Measurements from ENCODE around the gene MTHFD1. TPM values are rescaled to one million over a fixed set of nuclear protein-coding genes. Genes with fewer than 3 reads are reported as not detected.
A peak's percentile ranks its signal among the peaks of the same experiment; 100 is the strongest.

MTHFD1 gene
- total RNA-seq (10 to 100 TPM; 49.8 to 85.2 (median 66.9) TPM), polyA plus RNA-seq (10 to 100 TPM; 34.5 to 47.7 TPM)
- long read RNA-seq, donor 1, full-length matches to known transcripts = 128 of 164 reads
- long read RNA-seq, donor 1, partial matches to known transcripts = 22 of 164 reads
- long read RNA-seq, donor 1, other reads (novel, unspliced or antisense) = 14 of 164 reads
- long read RNA-seq, donor 2, full-length matches to known transcripts = 197 of 224 reads
- long read RNA-seq, donor 2, partial matches to known transcripts = 15 of 224 reads
- long read RNA-seq, donor 2, other reads (novel, unspliced or antisense) = 12 of 224 reads
- long read RNA-seq, donor 3, full-length matches to known transcripts = 312 of 379 reads
- long read RNA-seq, donor 3, partial matches to known transcripts = 29 of 379 reads
- long read RNA-seq, donor 3, other reads (novel, unspliced or antisense) = 38 of 379 reads

DNA sequence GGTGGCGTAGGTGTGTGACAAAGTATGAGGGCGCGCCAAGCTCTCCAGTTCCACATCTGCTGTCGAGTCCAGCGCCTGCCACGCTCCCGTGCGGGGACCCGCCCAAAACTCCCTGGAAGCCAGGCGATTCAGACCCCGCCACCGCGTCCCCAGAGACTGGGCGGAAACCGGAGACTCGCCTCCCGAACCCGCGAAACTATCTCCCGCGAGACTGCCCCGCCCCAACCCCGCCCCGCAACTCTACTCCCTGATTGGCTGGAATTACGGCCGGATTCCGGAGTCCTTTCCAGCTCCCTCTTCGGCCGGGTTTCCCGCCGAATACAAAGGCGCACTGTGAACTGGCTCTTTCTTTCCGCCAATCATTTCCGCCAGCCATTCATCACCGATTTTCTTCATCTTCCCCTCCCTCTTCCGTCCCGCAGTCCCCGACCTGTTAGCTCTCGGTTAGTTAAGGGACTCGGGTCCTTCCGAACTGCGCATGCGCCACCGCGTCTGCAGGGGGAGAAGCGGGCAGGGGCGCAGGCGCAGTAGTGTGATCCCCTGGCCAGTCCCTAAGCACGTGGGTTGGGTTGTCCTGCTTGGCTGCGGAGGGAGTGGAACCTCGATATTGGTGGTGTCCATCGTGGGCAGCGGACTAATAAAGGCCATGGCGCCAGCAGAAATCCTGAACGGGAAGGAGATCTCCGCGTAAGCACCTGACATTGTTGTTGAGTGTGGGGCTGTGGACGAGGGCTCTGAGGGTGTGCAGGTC is at the start of gene MTHFD1:
Gene MTHFD1, plus strand, starts transcription at position 572 of the 751 bp plus-strand sequence. Its CDS starts 75 bp downstream, at position 647.
- DNase-seq = peak; percentile 99
- TF ChIP-seq, protein P1, sequence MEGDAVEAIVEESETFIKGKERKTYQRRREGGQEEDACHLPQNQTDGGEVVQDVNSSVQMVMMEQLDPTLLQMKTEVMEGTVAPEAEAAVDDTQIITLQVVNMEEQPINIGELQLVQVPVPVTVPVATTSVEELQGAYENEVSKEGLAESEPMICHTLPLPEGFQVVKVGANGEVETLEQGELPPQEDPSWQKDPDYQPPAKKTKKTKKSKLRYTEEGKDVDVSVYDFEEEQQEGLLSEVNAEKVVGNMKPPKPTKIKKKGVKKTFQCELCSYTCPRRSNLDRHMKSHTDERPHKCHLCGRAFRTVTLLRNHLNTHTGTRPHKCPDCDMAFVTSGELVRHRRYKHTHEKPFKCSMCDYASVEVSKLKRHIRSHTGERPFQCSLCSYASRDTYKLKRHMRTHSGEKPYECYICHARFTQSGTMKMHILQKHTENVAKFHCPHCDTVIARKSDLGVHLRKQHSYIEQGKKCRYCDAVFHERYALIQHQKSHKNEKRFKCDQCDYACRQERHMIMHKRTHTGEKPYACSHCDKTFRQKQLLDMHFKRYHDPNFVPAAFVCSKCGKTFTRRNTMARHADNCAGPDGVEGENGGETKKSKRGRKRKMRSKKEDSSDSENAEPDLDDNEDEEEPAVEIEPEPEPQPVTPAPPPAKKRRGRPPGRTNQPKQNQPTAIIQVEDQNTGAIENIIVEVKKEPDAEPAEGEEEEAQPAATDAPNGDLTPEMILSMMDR (IDR thresholded peaks at IDR 0.05) = no peak
- H3K9me3 ChIP-seq = no peaks in the 10 kb centered on the region
- intact Hi-C loops (cut with DNase I) = loop anchor here in 3 of 10 donors (5.0 kb wide), 1 partner anchor 46 kb away; no protein-coding TSS in a partner anchor
- no peaks in the 10 kb centered on the region for H3K27me3 ChIP-seq
- peak; percentile 92 to 97 (median 94) for ATAC-seq
- H3K36me3 ChIP-seq = peaks cover 0 to 16% (median 0%) of the 10 kb centered on the region in 9 donors
- H3K27ac ChIP-seq = peak within 1 kb of the TSS; percentile 43 to 88 (median 82)
- H3K4me1 ChIP-seq = peaks cover 3 to 33% (median 16%) of the 10 kb centered on the region in 9 donors
- peak within 1 kb of the TSS; percentile 54 to 96 (median 68) for H3K4me3 ChIP-seq
- WGBS, 2 donors = 0 to 1% methylated on average over 58 of the region's 58 CpGs

DNA sequence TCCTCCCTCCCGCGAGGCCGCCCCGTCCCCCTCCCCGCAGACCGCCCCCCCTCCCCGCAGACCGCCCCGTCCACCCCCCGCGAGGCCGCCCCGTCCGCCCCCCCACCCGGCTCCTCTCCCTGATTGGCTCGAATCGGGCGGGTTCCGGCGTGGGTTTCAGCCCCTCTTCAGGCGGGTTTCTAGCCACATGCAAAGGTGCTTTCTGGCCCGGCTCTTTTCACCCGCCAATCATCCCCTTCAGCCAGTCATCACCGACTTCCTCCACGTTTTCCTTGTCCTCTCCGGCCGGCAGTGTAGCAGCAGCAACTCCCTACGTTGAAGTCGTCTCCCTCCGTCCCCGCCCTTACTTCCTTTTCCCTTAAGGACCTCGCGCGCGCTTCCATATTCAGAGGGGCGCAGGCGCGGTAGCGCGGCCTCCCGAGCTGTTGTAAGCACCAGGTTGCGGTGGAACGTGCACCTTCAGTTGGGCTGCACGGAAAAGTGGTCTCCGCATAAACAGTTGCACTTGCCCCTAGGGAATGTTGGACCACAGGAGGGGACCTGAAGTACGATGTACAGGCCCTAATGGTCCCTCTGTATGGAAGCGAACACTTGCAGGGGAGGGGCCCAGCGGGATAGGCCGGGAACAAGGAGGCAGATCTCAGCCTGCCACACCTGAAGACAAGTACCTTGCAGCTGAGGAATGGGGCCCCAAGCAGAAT is 49.4 kb upstream of the MTHFD1 start:
- Histone ChIP-seq H3K4me1 (peaks cover 5 to 16% (median 9%) of the 10 kb centered on the region in 9 donors), H3K27ac (peak overlapping the region in 9 of 10 donors; percentile 74 to 89 (median 84)), H3K9me3 (peaks cover 0 to 20% (median 8%) of the 10 kb centered on the region in 11 donors), H3K27me3 (no peaks in the 10 kb centered on the region), H3K36me3 (no peaks in the 10 kb centered on the region), H3K4me3 (peak overlapping the region in 9 of 10 donors; percentile 77 to 99 (median 84))
- DNase-seq = peak; percentile 91 to 96
- 2% methylated on average over 29 to 44 of the region's 49 CpGs for WGBS, 2 donors
- intact Hi-C loops (cut with DNase I) = no loop called here
- peak; percentile 95 to 98 (median 95) for ATAC-seq
- TF ChIP-seq, protein P1 (IDR thresholded peaks at IDR 0.05) = no peak

DNA sequence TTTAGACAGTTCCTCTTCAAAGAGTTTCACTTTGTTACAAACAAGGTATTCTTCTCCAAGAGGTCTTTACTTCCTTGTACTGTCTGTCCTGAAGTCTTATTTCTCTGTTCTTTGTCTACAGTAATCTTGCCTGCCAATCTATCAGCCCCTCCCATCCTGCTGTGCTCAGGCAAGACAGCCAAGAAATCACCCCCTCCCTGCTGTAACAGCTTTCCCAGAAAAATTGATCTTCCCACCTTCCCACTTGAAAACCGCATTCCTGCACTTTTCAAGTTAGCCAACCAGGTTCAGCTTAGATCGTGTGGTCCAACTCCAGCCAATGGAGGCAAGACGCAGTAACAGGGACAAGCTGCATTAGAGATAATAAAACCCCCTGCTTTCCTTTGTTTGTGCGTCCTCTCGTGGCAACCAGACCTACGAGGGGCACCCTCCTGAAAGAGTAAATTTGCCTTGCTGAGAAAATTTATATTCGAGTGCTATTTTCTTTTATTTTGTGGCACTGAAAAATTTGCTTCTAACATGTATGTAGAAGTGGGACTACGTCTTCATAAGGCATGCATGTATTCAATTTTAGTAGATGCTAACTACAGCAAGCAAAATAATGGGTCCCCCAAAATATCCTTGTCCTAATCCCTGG is 47.5 kb upstream of the MTHFD1 start:
- no peak overlapping the region for H3K4me3 ChIP-seq
- H3K36me3 ChIP-seq = no peaks in the 10 kb centered on the region
- no peaks in the 10 kb centered on the region for H3K27me3 ChIP-seq
- WGBS, 2 donors = 89 to 96% methylated on average over 8 of the region's 8 CpGs
- H3K27ac ChIP-seq = no peak overlapping the region
- TF ChIP-seq, protein P1 (IDR thresholded peaks at IDR 0.05) = no peak
- intact Hi-C loops (cut with DNase I) = loop anchor here in 8 of 10 donors (5.0 to 10.0 kb wide), 8 partner anchors 47 to 297 kb away; partner anchors contain the start of genes MTHFD1 (in 3 of the 8), ZBTB1 (in 1 of the 8) and ZBTB25 (in 1 of the 8)
- peaks cover 0 to 20% (median 8%) of the 10 kb centered on the region in 11 donors for H3K9me3 ChIP-seq
- no peak for DNase-seq
- peaks cover 5 to 16% (median 9%) of the 10 kb centered on the region in 9 donors for H3K4me1 ChIP-seq
- no peak for ATAC-seq
